ENCODE data around the gene HS6ST1. TPM values are rescaled to one million over a fixed set of nuclear protein-coding genes. Genes with fewer than 3 reads are reported as not detected.

Gene HS6ST1
- total RNA-seq, 4 donors from 2014 or later: 44.6 to 63.3 (median 53.5) TPM

GRCh38 chr2:128347701-128348539 is 29.3 kb upstream of the HS6ST1 start:
- H3K4me1 ChIP-seq: peaks cover 4 to 6% of the 10 kb centered on the region in 2 donors
- DNase-seq (no peak), ATAC-seq (peak in 1 of 2 donors; percentile 36)
- no peaks in the 10 kb centered on the region for H3K9me3 ChIP-seq
- in situ Hi-C loops (cut with MboI; ENCODE audit: low sequenced_read_pairs in 4 of 4) (no loop called here), intact Hi-C loops (cut with DNase I; ENCODE audit: low total_unique reads) (no loop called here)
- TF ChIP-seq, protein P1, sequence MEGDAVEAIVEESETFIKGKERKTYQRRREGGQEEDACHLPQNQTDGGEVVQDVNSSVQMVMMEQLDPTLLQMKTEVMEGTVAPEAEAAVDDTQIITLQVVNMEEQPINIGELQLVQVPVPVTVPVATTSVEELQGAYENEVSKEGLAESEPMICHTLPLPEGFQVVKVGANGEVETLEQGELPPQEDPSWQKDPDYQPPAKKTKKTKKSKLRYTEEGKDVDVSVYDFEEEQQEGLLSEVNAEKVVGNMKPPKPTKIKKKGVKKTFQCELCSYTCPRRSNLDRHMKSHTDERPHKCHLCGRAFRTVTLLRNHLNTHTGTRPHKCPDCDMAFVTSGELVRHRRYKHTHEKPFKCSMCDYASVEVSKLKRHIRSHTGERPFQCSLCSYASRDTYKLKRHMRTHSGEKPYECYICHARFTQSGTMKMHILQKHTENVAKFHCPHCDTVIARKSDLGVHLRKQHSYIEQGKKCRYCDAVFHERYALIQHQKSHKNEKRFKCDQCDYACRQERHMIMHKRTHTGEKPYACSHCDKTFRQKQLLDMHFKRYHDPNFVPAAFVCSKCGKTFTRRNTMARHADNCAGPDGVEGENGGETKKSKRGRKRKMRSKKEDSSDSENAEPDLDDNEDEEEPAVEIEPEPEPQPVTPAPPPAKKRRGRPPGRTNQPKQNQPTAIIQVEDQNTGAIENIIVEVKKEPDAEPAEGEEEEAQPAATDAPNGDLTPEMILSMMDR (IDR thresholded peaks at IDR 0.05 in 4 of 5, conservative IDR thresholded peaks at IDR 0.05 in 1 of 5): no peak
- no peak for TF ChIP-seq POLR2A (IDR thresholded peaks at IDR 0.05)
- H3K4me3 ChIP-seq: no peak overlapping the region
- H3K27ac ChIP-seq: no peak overlapping the region
- no peaks in the 10 kb centered on the region for H3K36me3 ChIP-seq
- no peaks in the 10 kb centered on the region for H3K27me3 ChIP-seq

GRCh38 chr2:128347171-128347558 is 28.5 kb upstream of the HS6ST1 start:
- Histone ChIP-seq H3K4me3 (no peak overlapping the region), H3K4me1 (peaks cover 4 to 6% of the 10 kb centered on the region in 2 donors), H3K27me3 (no peaks in the 10 kb centered on the region), H3K27ac (no peak overlapping the region), H3K9me3 (no peaks in the 10 kb centered on the region), H3K36me3 (no peaks in the 10 kb centered on the region)
- intact Hi-C loops (cut with DNase I; ENCODE audit: low total_unique reads): no loop called here
- ATAC-seq (no peak), DNase-seq (no peak)
- TF ChIP-seq, protein P1 (IDR thresholded peaks at IDR 0.05 in 4 of 5, conservative IDR thresholded peaks at IDR 0.05 in 1 of 5): no peak
- no peak for TF ChIP-seq POLR2A (IDR thresholded peaks at IDR 0.05)
- in situ Hi-C loops (cut with MboI; ENCODE audit: low sequenced_read_pairs in 4 of 4): no loop called here

DNA sequence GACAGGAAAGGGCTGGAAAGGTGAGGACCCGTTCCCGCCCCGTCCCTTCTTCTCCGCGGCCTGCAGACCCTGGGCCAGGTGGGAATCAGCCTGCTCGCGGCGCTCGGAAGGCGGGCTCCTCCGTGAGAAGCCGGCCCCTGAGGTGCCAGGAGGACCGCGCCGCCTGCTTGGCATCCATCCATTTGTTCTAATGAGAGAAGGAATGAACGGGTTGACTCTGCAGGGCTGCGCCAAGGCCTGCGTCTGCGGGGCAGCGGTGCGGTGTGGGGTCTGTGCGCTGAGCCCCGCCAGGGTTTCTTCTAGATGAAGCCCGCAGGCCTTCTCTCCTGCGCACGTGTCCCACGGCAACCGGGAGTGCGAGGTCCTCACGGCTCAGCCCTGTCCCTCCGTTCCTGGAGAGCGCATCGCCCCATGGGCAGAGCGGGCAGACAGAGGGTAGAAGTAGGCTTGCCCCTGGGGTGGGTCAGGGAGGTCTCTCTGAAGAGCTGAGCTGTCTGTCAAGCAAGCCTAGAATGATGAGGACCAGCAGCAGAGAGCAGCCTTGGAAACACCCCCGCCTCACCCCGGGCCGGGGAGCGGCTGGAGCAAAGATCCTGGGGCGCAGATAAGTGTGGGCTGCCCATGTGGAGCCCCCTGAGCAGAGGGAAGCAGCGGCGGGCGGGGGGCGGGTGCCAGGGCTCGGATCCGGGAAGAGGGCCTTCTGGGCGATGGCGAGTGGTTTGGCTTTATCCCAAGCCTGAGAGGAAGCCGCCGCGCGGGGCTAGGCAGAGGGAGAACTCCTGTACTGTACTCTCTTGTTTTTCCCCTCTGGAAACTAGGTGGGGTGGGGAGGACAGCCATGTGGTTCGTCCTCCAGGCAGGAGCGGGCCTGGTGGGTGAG is 27.9 kb upstream of the HS6ST1 start:
- in situ Hi-C loops (cut with MboI; ENCODE audit: low sequenced_read_pairs in 4 of 4) (no loop called here), intact Hi-C loops (cut with DNase I; ENCODE audit: low total_unique reads) (no loop called here)
- H3K4me3 ChIP-seq: no peak overlapping the region
- no peak for ATAC-seq
- H3K36me3 ChIP-seq: no peaks in the 10 kb centered on the region
- TF ChIP-seq POLR2A (IDR thresholded peaks at IDR 0.05): no peak
- TF ChIP-seq, protein P1 (IDR thresholded peaks at IDR 0.05 in 4 of 5, conservative IDR thresholded peaks at IDR 0.05 in 1 of 5): no peak
- H3K4me1 ChIP-seq: peaks cover 4 to 6% of the 10 kb centered on the region in 2 donors
- no peak overlapping the region for H3K27ac ChIP-seq
- no peaks in the 10 kb centered on the region for H3K27me3 ChIP-seq
- H3K9me3 ChIP-seq: no peaks in the 10 kb centered on the region
- DNase-seq: no peak

DNA sequence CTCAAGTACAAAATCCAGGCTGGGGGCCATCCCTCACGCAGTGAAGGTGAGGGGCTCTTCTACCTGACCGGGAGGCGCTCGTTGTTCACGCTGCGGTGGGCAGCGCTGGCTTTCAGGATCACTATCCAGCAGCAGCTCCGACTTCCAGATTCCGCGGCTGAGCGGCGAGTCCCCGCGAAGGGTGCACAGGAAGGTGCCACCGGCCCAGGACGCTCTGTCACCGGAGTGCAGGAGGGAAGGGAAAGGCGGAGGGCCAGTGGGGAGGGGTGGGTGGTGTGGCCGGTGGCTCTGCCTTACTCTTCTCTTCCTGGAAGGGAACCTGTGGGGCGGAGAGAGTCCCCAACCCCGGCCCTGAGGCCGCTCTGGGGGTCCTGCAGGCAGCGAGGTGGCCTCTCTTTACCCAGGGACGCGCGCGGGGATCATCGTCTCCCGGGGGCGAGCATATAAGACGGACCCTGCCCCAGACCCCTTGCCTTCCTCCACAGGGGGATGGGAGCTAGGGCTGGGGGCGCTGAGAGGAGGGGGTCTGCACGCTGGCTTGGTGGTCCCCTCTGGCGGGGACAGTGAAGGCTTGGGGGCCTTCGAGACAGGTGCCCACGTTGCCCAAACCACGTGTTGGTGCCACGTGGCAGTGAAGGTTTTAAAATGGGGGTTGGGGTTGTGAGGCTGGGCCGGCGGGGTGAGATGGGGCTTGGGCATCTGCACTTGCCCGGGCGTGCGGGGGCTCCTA is 26.9 kb upstream of the HS6ST1 start:
- intact Hi-C loops (cut with DNase I; ENCODE audit: low total_unique reads) (no loop called here), in situ Hi-C loops (cut with MboI; ENCODE audit: low sequenced_read_pairs in 4 of 4) (no loop called here)
- Histone ChIP-seq H3K27me3 (no peaks in the 10 kb centered on the region), H3K4me3 (no peak overlapping the region), H3K4me1 (peaks cover 4 to 6% of the 10 kb centered on the region in 2 donors), H3K36me3 (no peaks in the 10 kb centered on the region), H3K27ac (no peak overlapping the region), H3K9me3 (no peaks in the 10 kb centered on the region)
- no peak for TF ChIP-seq POLR2A (IDR thresholded peaks at IDR 0.05)
- ATAC-seq: no peak
- no peak for DNase-seq
